ENCODE measurements around the gene DNAJC13.

GRCh38 chr3:132417695-132418411, 551 bp downstream of the DNAJC13 start:
- TF ChIP-seq TAF1 (conservative IDR thresholded peaks at IDR 0.05): peak; percentile 15
- no peak for TF ChIP-seq MAX (IDR thresholded peaks at IDR 0.05)
- no peak for TF ChIP-seq CTCF (IDR thresholded peaks at IDR 0.05; ENCODE audit: low read depth, low read length, missing input control)
- TF ChIP-seq YY1 (IDR thresholded peaks at IDR 0.05): peak; percentile 79
- no peak for TF ChIP-seq HNF4G (IDR thresholded peaks at IDR 0.05)
- no peak for TF ChIP-seq HNF4A (conservative IDR thresholded peaks at IDR 0.05)
- TF ChIP-seq ATF3 (IDR thresholded peaks at IDR 0.05): no peak
- no peak for TF ChIP-seq RXRA (IDR thresholded peaks at IDR 0.05)
- no peak for TF ChIP-seq REST (IDR thresholded peaks at IDR 0.05)
- TF ChIP-seq ZBTB33 (IDR thresholded peaks at IDR 0.05): no peak
- no peak for TF ChIP-seq JUND (IDR thresholded peaks at IDR 0.05)
- TF ChIP-seq SP1 (IDR thresholded peaks at IDR 0.05): no peak

Data from liver (tissue), 3 donors.